ACHN (cell line): Measurements from ENCODE around the gene CNRIP1.
A peak's percentile ranks its signal among the peaks of the same experiment; 100 is the strongest.
"Not testable (repeated sequence)": the region's sequence is repeated elsewhere in the genome, so short reads cannot be mapped to it uniquely, and the experiment has no call there.

Experiments used
- DNase-seq: peaks from one replicate; pipeline ENCODE4 v3.0.0-alpha.2; 2015
- in situ Hi-C: cut with HindIII; loops from 2 replicates; pipeline ENCODE4 v1.10.0; 2017; ENCODE audit warnings: low sequenced_read_pairs, low pct_ligation_motif_present, low pct_unique_long_range_greater_than_20kb

Gene CNRIP1

GRCh38 chr2:68319398-68320117 is at the start of gene CNRIP1:
TSS of gene CNRIP1 (minus strand) at chr2:68319949. CDS start at chr2:68319400, 549 bp downstream.
- in situ Hi-C loops: no loop called here
- DNase-seq: peak; percentile 79

- no peak for DNase-seq
- in situ Hi-C loops: no loop called here
Observed at GRCh38 chr2:68369337-68369734, 49.6 kb upstream of the CNRIP1 start.

GRCh38 chr2:68368654-68369336 is 49.0 kb upstream of the CNRIP1 start:
- DNase-seq: peak; percentile 96
- in situ Hi-C loops: no loop called here

GRCh38 chr2:68367953-68368653 is 48.4 kb upstream of the CNRIP1 start:
- DNase-seq: no peak
- in situ Hi-C loops: no loop called here

GRCh38 chr2:68366083-68366560 is 46.4 kb upstream of the CNRIP1 start:
- DNase-seq: peak; percentile 30
- in situ Hi-C loops: no loop called here

GRCh38 chr2:68365087-68365486 is 45.3 kb upstream of the CNRIP1 start, which contains the start of gene PLEK:
TSS of gene PLEK (plus strand) at chr2:68365282. CDS start at chr2:68365352, 70 bp downstream.
- DNase-seq: peak; percentile 73
- in situ Hi-C loops: no loop called here

GRCh38 chr2:68363721-68364120 is 44.0 kb upstream of the CNRIP1 start:
- no peak for DNase-seq
- in situ Hi-C loops: no loop called here

GRCh38 chr2:68362749-68363148 is 43.0 kb upstream of the CNRIP1 start:
- DNase-seq: no peak
- in situ Hi-C loops: no loop called here

GRCh38 chr2:68362069-68362468 is 42.3 kb upstream of the CNRIP1 start:
- peak; percentile 82 for DNase-seq
- in situ Hi-C loops: no loop called here

GRCh38 chr2:68359889-68360288 is 40.1 kb upstream of the CNRIP1 start:
- in situ Hi-C loops: no loop called here
- DNase-seq: no peak

- peak; percentile 81 for DNase-seq
- in situ Hi-C loops: no loop called here
Observed at GRCh38 chr2:68357605-68358337, 38.0 kb upstream of the CNRIP1 start.

GRCh38 chr2:68356599-68357239 is 37.0 kb upstream of the CNRIP1 start:
- no peak for DNase-seq
- in situ Hi-C loops: no loop called here

- no peak for DNase-seq
- in situ Hi-C loops: no loop called here
Observed at GRCh38 chr2:68352651-68353391, 33.1 kb upstream of the CNRIP1 start.

- in situ Hi-C loops: no loop called here
Observed at GRCh38 chr2:68351997-68352396, 32.2 kb upstream of the CNRIP1 start.

GRCh38 chr2:68349091-68349490 is 29.3 kb upstream of the CNRIP1 start:
- DNase-seq, in situ Hi-C loops: not testable (repeated sequence)

More at GRCh38 chr2:68351997-68352396, 32.2 kb upstream of the CNRIP1 start:
- DNase-seq: no peak

GRCh38 chr2:68345129-68345875 is 25.6 kb upstream of the CNRIP1 start:
- in situ Hi-C loops: no loop called here
- no peak for DNase-seq

- DNase-seq: no peak
- in situ Hi-C loops: no loop called here
Observed at GRCh38 chr2:68344031-68344430, 24.3 kb upstream of the CNRIP1 start.
